ENCODE data around the gene PKN2. TPM values are rescaled to one million over a fixed set of nuclear protein-coding genes. Genes with fewer than 3 reads are reported as not detected.

PKN2 gene
- total and polyA plus RNA-seq, 9 of the 15 experiments (the other 6 are each of a cell fraction or from before 2014, with no cell fraction given), result 4.5 to 25.3 (median 19.2) TPM

GRCh38 chr1:88803444-88803843 is 119.4 kb downstream of the PKN2 start:
- peaks cover 67% of the 10 kb centered on the region for H3K36me3 ChIP-seq (ENCODE audit: control insufficient read depth, insufficient read depth, low read length)

More at GRCh38 chr1:88803444-88803843, 119.4 kb downstream of the PKN2 start:
- H3K9ac ChIP-seq (ENCODE audit: insufficient read depth in 1 of 2, low read depth in 2 of 2, low read length in 2 of 2), result no peak overlapping the region
- H3K9me1 ChIP-seq (ENCODE audit: control insufficient read depth, insufficient read depth, low read length), result no peaks in the 10 kb centered on the region
- no peak overlapping the region for H3K27ac ChIP-seq (ENCODE audit: extremely low read depth, low read depth, low read length)
- H2AFZ ChIP-seq (ENCODE audit: low read depth, low read length), result no peak overlapping the region
- H3K4me3 ChIP-seq, result no peak overlapping the region
- no TSS peak for BruUV-seq (replicated peaks)
- ChIA-PET CTCF (ENCODE audit: low intra/inter-chr PET ratio) (no interaction called here), POLR2A (no interaction called here)
- no peaks in the 10 kb centered on the region for H4K20me1 ChIP-seq (replicated peaks; ENCODE audit: control insufficient read depth, insufficient read depth, low read length)
- 95% methylated on average over 5 of the region's 5 CpGs for WGBS (ENCODE audit: insufficient coverage, low coverage, missing lambda C conversion rate)
- H3K4me1 ChIP-seq (replicated peaks in 1 of 2; ENCODE audit: control insufficient read depth in 2 of 2, insufficient read depth in 2 of 2, low read length in 2 of 2), result no peaks in the 10 kb centered on the region; a peak in 1 of 5 replicates
- H3K9me3 ChIP-seq (replicated peaks; ENCODE audit: control insufficient read depth, insufficient read depth, low read depth, low read length), result no peaks in the 10 kb centered on the region; the same call in 1 of the 2 replicates
- intact Hi-C loops (cut with micrococcal nuclease), result no loop called here
- FAIRE-seq (no peak), DNase-seq (ENCODE audit: extremely low read depth in 1 of 4, low spot score in 3 of 4) (no peak), ATAC-seq (no peak)
- no peaks in the 10 kb centered on the region for H3K79me2 ChIP-seq (ENCODE audit: control insufficient read depth, insufficient read depth, low read length)
- no peak overlapping the region for H3K4me2 ChIP-seq (ENCODE audit: insufficient read depth, low read length)
- H3K27me3 ChIP-seq (ENCODE audit: control insufficient read depth in 2 of 2, insufficient read depth in 2 of 2, low read length in 2 of 2), result no peaks in the 10 kb centered on the region
- TF ChIP-seq C11orf30 (IDR thresholded peaks at IDR 0.05; ENCODE audit: low read depth) (peak; percentile 65; the same call in 1 of the 2 replicates), ZNF143 (CRISPR knock-in tag; IDR thresholded peaks at IDR 0.05) (no peak), MAFF (IDR thresholded peaks at IDR 0.05; ENCODE audit: low read length) (peak; percentile 59), ZBTB12 (CRISPR knock-in tag; IDR thresholded peaks at IDR 0.05) (no peak), ZNF316 (IDR thresholded peaks at IDR 0.05) (peak; percentile 76), ZNF121 (CRISPR knock-in tag; conservative IDR thresholded peaks at IDR 0.05) (no peak), SAP30 (IDR thresholded peaks at IDR 0.05; ENCODE audit: borderline replicate concordance, insufficient read depth, low read depth, low read length, poor library complexity, severe bottlenecking) (no peak), MAFK (IDR thresholded peaks at IDR 0.05; ENCODE audit: low read length) (peak; percentile 65), CREB3L1 (IDR thresholded peaks at IDR 0.05; ENCODE audit: borderline replicate concordance, low read depth) (no peak), TGIF2 (CRISPR knock-in tag; IDR thresholded peaks at IDR 0.05) (no peak), BCL6 (CRISPR knock-in tag; IDR thresholded peaks at IDR 0.05) (no peak)
- in situ Hi-C loops (cut with MboI), result no loop called here

Data from K562 (cell line).